ENCODE data around the gene MDC1. TPM values are rescaled to one million over a fixed set of nuclear protein-coding genes. Genes with fewer than 3 reads are reported as not detected.
"Not testable (repeated sequence)": the region's sequence is repeated elsewhere in the genome, so short reads cannot be mapped to it uniquely, and the experiment has no call there.

Gene MDC1
- total RNA-seq, 1 experiment from 2014 or later, result 95.9 TPM

- POLR2A ChIA-PET, result interaction anchor here (0.8 to 2.0 kb wide), 4 partner anchors 23 to 107 kb away, joined by 4 to 7 read pairs (median 4); partner anchors contain the start of gene IER3
- ATAC-seq; H3K9me3 Mint-ChIP-seq; H3K27me3 Mint-ChIP-seq (ENCODE audit: low read depth); DNase-seq (ENCODE audit: low spot score): not testable (repeated sequence)
- TF ChIP-seq NFATC4 (CRISPR knock-in tag; IDR thresholded peaks at IDR 0.05), result peak; percentile 57; the same call in 1 of the 2 replicates
- Mint-ChIP-seq H3K36me3 (peaks cover 55% of the 10 kb centered on the region), H3K27ac (peak overlapping the region; percentile 97), H3K4me3 (peak overlapping the region; percentile 99), H3K4me1 (peaks cover 48% of the 10 kb centered on the region)
- CTCF ChIA-PET, result interaction anchor here (0.5 to 6.0 kb wide), 11 partner anchors 10 to 109 kb away, joined by 3 to 54 read pairs (median 7); partner anchors contain the start of gene DHX16
These were observed 4.9 kb upstream of the MDC1 start for GRCh38 chr6:30722025-30722279.

- peak overlapping the region; percentile 100 for H3K27ac Mint-ChIP-seq
- no peaks in the 10 kb centered on the region for H3K27me3 Mint-ChIP-seq (ENCODE audit: low read depth)
- peak; percentile 81 for DNase-seq (ENCODE audit: low spot score)
- H3K9me3 Mint-ChIP-seq, result no peaks in the 10 kb centered on the region
- peaks cover 51% of the 10 kb centered on the region for H3K4me1 Mint-ChIP-seq
- peaks cover 55% of the 10 kb centered on the region for H3K36me3 Mint-ChIP-seq
- ChIA-PET CTCF (interaction anchor here (0.5 to 6.0 kb wide), 12 partner anchors 10 to 255 kb away, joined by 3 to 54 read pairs (median 6); partner anchors contain the start of gene DHX16), POLR2A (interaction anchor here (0.6 to 2.0 kb wide), 7 partner anchors 18 to 107 kb away, joined by 4 to 8 read pairs (median 4); partner anchors contain the start of genes DHX16 and IER3)
- peak overlapping the region; percentile 99 for H3K4me3 Mint-ChIP-seq
- peak; percentile 1 for ATAC-seq
- no peak for TF ChIP-seq NR1H2 (CRISPR knock-in tag; IDR thresholded peaks at IDR 0.05)
- peak; percentile 96 for TF ChIP-seq EMX1 (CRISPR knock-in tag; IDR thresholded peaks at IDR 0.05)
- TF ChIP-seq NFATC4 (CRISPR knock-in tag; IDR thresholded peaks at IDR 0.05), result peak; percentile 96
- TF ChIP-seq NR3C1 (CRISPR knock-in tag; conservative IDR thresholded peaks at IDR 0.05; ENCODE audit: low read depth), result no peak
- TF ChIP-seq ETV6 (CRISPR knock-in tag; IDR thresholded peaks at IDR 0.05), result peak; percentile 17; the same call in 1 of the 2 replicates
- TF ChIP-seq, protein P1, sequence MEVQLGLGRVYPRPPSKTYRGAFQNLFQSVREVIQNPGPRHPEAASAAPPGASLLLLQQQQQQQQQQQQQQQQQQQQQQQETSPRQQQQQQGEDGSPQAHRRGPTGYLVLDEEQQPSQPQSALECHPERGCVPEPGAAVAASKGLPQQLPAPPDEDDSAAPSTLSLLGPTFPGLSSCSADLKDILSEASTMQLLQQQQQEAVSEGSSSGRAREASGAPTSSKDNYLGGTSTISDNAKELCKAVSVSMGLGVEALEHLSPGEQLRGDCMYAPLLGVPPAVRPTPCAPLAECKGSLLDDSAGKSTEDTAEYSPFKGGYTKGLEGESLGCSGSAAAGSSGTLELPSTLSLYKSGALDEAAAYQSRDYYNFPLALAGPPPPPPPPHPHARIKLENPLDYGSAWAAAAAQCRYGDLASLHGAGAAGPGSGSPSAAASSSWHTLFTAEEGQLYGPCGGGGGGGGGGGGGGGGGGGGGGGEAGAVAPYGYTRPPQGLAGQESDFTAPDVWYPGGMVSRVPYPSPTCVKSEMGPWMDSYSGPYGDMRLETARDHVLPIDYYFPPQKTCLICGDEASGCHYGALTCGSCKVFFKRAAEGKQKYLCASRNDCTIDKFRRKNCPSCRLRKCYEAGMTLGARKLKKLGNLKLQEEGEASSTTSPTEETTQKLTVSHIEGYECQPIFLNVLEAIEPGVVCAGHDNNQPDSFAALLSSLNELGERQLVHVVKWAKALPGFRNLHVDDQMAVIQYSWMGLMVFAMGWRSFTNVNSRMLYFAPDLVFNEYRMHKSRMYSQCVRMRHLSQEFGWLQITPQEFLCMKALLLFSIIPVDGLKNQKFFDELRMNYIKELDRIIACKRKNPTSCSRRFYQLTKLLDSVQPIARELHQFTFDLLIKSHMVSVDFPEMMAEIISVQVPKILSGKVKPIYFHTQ (CRISPR knock-in tag; IDR thresholded peaks at IDR 0.05), result peak; percentile 77; the same call in 1 of the 2 replicates
- TF ChIP-seq ZNF232 (CRISPR knock-in tag; IDR thresholded peaks at IDR 0.05), result no peak
- no peak for TF ChIP-seq PRDM15 (CRISPR knock-in tag; IDR thresholded peaks at IDR 0.05)
- TF ChIP-seq, protein P2, sequence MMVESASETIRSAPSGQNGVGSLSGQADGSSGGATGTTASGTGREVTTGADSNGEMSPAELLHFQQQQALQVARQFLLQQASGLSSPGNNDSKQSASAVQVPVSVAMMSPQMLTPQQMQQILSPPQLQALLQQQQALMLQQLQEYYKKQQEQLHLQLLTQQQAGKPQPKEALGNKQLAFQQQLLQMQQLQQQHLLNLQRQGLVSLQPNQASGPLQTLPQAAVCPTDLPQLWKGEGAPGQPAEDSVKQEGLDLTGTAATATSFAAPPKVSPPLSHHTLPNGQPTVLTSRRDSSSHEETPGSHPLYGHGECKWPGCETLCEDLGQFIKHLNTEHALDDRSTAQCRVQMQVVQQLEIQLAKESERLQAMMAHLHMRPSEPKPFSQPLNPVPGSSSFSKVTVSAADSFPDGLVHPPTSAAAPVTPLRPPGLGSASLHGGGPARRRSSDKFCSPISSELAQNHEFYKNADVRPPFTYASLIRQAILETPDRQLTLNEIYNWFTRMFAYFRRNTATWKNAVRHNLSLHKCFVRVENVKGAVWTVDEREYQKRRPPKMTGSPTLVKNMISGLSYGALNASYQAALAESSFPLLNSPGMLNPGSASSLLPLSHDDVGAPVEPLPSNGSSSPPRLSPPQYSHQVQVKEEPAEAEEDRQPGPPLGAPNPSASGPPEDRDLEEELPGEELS (CRISPR knock-in tag; IDR thresholded peaks at IDR 0.05), result no peak
- no peak for TF ChIP-seq ELF4 (CRISPR knock-in tag; IDR thresholded peaks at IDR 0.05; ENCODE audit: low read depth)
- TF ChIP-seq CREM (CRISPR knock-in tag; IDR thresholded peaks at IDR 0.05), result peak; percentile 66
- TF ChIP-seq PREB (CRISPR knock-in tag; IDR thresholded peaks at IDR 0.05; ENCODE audit: borderline replicate concordance), result no peak
- TF ChIP-seq SP1 (CRISPR knock-in tag; conservative IDR thresholded peaks at IDR 0.05), result peak; percentile 88
- no peak for TF ChIP-seq GRHL2 (CRISPR knock-in tag; IDR thresholded peaks at IDR 0.05; ENCODE audit: insufficient replicate concordance, severe bottlenecking)
- no peak for TF ChIP-seq TEAD4 (CRISPR knock-in tag; IDR thresholded peaks at IDR 0.05)
- TF ChIP-seq, protein P3, sequence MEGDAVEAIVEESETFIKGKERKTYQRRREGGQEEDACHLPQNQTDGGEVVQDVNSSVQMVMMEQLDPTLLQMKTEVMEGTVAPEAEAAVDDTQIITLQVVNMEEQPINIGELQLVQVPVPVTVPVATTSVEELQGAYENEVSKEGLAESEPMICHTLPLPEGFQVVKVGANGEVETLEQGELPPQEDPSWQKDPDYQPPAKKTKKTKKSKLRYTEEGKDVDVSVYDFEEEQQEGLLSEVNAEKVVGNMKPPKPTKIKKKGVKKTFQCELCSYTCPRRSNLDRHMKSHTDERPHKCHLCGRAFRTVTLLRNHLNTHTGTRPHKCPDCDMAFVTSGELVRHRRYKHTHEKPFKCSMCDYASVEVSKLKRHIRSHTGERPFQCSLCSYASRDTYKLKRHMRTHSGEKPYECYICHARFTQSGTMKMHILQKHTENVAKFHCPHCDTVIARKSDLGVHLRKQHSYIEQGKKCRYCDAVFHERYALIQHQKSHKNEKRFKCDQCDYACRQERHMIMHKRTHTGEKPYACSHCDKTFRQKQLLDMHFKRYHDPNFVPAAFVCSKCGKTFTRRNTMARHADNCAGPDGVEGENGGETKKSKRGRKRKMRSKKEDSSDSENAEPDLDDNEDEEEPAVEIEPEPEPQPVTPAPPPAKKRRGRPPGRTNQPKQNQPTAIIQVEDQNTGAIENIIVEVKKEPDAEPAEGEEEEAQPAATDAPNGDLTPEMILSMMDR (IDR thresholded peaks at IDR 0.05), result peak; percentile 19; the same call in 1 of the 2 replicates
- peak; percentile 71; the same call in 1 of the 2 replicates for TF ChIP-seq ESRRA (CRISPR knock-in tag; IDR thresholded peaks at IDR 0.05; ENCODE audit: borderline replicate concordance)
- TF ChIP-seq GABPB1 (CRISPR knock-in tag; IDR thresholded peaks at IDR 0.05), result peak; percentile 62
- no peak for TF ChIP-seq SMAD3 (CRISPR knock-in tag; IDR thresholded peaks at IDR 0.05; ENCODE audit: borderline replicate concordance)
- TF ChIP-seq ZNF512 (CRISPR knock-in tag; IDR thresholded peaks at IDR 0.05; ENCODE audit: borderline replicate concordance), result no peak
These were observed 4.3 kb upstream of the MDC1 start for GRCh38 chr6:30721198-30722024.
